H9 (cell line): ENCODE measurements around the gene RPS6KA4. TPM values are rescaled to one million over a fixed set of nuclear protein-coding genes. Genes with fewer than 3 reads are reported as not detected.

Experiments used
- DNase-seq: peaks from one replicate; pipeline ENCODE4 v3.0.0-alpha.2; 2017
- H2AFZ ChIP-seq: one replicate; pipeline ENCODE4 v1.6.1; 2013; ENCODE audit warnings: mild to moderate bottlenecking, low read length, control low read depth, moderate library complexity
- H2AK5ac ChIP-seq: 2 replicates; pipeline ENCODE4 v1.6.1; 2013; ENCODE audit warnings: low read length, control low read depth, mixed read lengths; ENCODE audit not compliant: insufficient read length
- H2BK120ac ChIP-seq: one replicate; pipeline ENCODE4 v1.6.1; 2013; ENCODE audit warnings: low read depth, mild to moderate bottlenecking, low read length, control low read depth, inconsistent platforms; ENCODE audit not compliant: poor library complexity, severe bottlenecking
- H2BK12ac ChIP-seq: 2 replicates; pipeline ENCODE4 v1.6.1; 2013; ENCODE audit warnings: low read length, control low read depth, mixed read lengths, low read depth; ENCODE audit not compliant: insufficient read length
- H2BK15ac ChIP-seq: 2 replicates; pipeline ENCODE4 v1.6.1; 2013; ENCODE audit warnings: low read depth, low read length, control low read depth
- H2BK20ac ChIP-seq: one replicate; pipeline ENCODE4 v1.6.1; 2013; ENCODE audit warnings: low read depth, mild to moderate bottlenecking, low read length, control low read depth, inconsistent platforms; ENCODE audit not compliant: poor library complexity, severe bottlenecking
- H2BK5ac ChIP-seq: 2 replicates; pipeline ENCODE4 v1.6.1; 2013; ENCODE audit warnings: low read length, control low read depth, mixed read lengths; ENCODE audit not compliant: insufficient read length
- H3K14ac ChIP-seq: 2 replicates; pipeline ENCODE4 v1.6.1; 2013; ENCODE audit warnings: low read length, control low read depth; ENCODE audit not compliant: insufficient read depth
- H3K18ac ChIP-seq: 2 replicates; pipeline ENCODE4 v1.6.1; 2013; ENCODE audit warnings: low read depth, mild to moderate bottlenecking, mixed read lengths, low read length, control low read depth; ENCODE audit not compliant: insufficient read length
- H3K23ac ChIP-seq: 2 replicates; pipeline ENCODE4 v1.6.1; 2013; ENCODE audit warnings: low read length, control low read depth, mixed read lengths, low read depth; ENCODE audit not compliant: insufficient read length
- H3K23me2 ChIP-seq: 2 replicates; pipeline ENCODE4 v1.6.1; 2013; ENCODE audit warnings: low read depth, mild to moderate bottlenecking, mixed read lengths, low read length, control low read depth; ENCODE audit not compliant: insufficient read length, poor library complexity, severe bottlenecking
- H3K27ac ChIP-seq: 2 replicates; pipeline ENCODE4 v1.5.1; 2013; ENCODE audit warnings: low read length, control low read depth, mixed read lengths, low read depth; ENCODE audit not compliant: insufficient read length
- H3K27me3 ChIP-seq: 2 replicates; pipeline ENCODE4 v1.6.1; 2013; ENCODE audit warnings: low read length, control low read depth, inconsistent platforms; ENCODE audit not compliant: insufficient read depth
- H3K4ac ChIP-seq: 2 replicates; pipeline ENCODE4 v1.6.1; 2013; ENCODE audit warnings: low read depth, mild to moderate bottlenecking, control low read depth, inconsistent platforms, low read length, moderate library complexity
- H3K4me1 ChIP-seq: 2 replicates; pipeline ENCODE4 v1.6.1; 2013; ENCODE audit warnings: low read length, control low read depth, inconsistent platforms; ENCODE audit not compliant: insufficient read depth
- H3K4me2 ChIP-seq: 2 replicates; pipeline ENCODE4 v1.6.1; 2013; ENCODE audit warnings: low read length, control low read depth, mixed read lengths; ENCODE audit not compliant: insufficient read length, insufficient read depth
- H3K56ac ChIP-seq: 2 replicates; pipeline ENCODE4 v1.6.1; 2013; ENCODE audit warnings: low read depth, mild to moderate bottlenecking, mixed read lengths, low read length, control low read depth; ENCODE audit not compliant: insufficient read length
- H3K79me1 ChIP-seq: 2 replicates; pipeline ENCODE4 v1.6.1; 2013; ENCODE audit warnings: low read depth, mild to moderate bottlenecking, moderate library complexity, low read length, control low read depth, inconsistent platforms; ENCODE audit not compliant: insufficient read depth, poor library complexity, severe bottlenecking
- H3K79me2 ChIP-seq: 2 replicates; pipeline ENCODE4 v1.6.1; 2013; ENCODE audit warnings: low read length, control low read depth, inconsistent platforms; ENCODE audit not compliant: insufficient read depth
- H3K9ac ChIP-seq: 2 replicates; pipeline ENCODE4 v1.6.1; 2013; ENCODE audit warnings: low read length, control low read depth, mixed read lengths; ENCODE audit not compliant: insufficient read length; ENCODE audit errors: extremely low read depth
- H3K9me3 ChIP-seq: one replicate; pipeline ENCODE4 v1.6.1; 2013; ENCODE audit warnings: low read depth, low read length, inconsistent platforms; ENCODE audit not compliant: control insufficient read depth
- H3T11ph ChIP-seq: one replicate; pipeline ENCODE4 v1.6.1; 2013; ENCODE audit warnings: mild to moderate bottlenecking, low read length, control low read depth, inconsistent platforms
- H4K20me1 ChIP-seq: one replicate; pipeline ENCODE4 v1.6.1; 2013; ENCODE audit not compliant: control insufficient read depth, insufficient read length, insufficient read depth
- H4K5ac ChIP-seq: 2 replicates; pipeline ENCODE4 v1.6.1; 2013; ENCODE audit warnings: low read depth, mild to moderate bottlenecking, mixed read lengths, low read length, control low read depth; ENCODE audit not compliant: insufficient read length
- H4K8ac ChIP-seq: replicated peaks from 2 replicates; pipeline ENCODE4 v1.6.1; 2013; ENCODE audit warnings: low read length, control low read depth, mixed read lengths, low read depth; ENCODE audit not compliant: insufficient read length
- H4K91ac ChIP-seq: 2 replicates; pipeline ENCODE4 v1.6.1; 2013; ENCODE audit warnings: low read depth, mild to moderate bottlenecking, moderate library complexity, mixed read lengths, low read length, control low read depth; ENCODE audit not compliant: insufficient read length
- H3K27ac Mint-ChIP-seq, 3 experiments: 2 replicates in 2 of 3; 3 replicates in 1 of 3; pipeline ENCODE4 v1.8.0; 2020 to 2021; ENCODE audit warnings: mixed read lengths in 3 of 3, mild to moderate bottlenecking in 1 of 3, moderate library complexity in 1 of 3
- H3K27me3 Mint-ChIP-seq: 2 replicates; pipeline ENCODE4 v1.8.0; 2021; ENCODE audit warnings: low read depth, mild to moderate bottlenecking, moderate library complexity, mixed read lengths
- H3K36me3 Mint-ChIP-seq, 3 experiments: 2 replicates in 2 of 3; 3 replicates in 1 of 3; pipeline ENCODE4 v1.8.0; 2020 to 2021; ENCODE audit warnings: low read depth in 3 of 3, mixed read lengths in 3 of 3; ENCODE audit not compliant: insufficient read depth in 1 of 3
- H3K4me1 Mint-ChIP-seq, 2 experiments: 2 replicates each; pipeline ENCODE4 v1.8.0; 2020; ENCODE audit warnings: mixed read lengths in 2 of 2
- H3K4me3 Mint-ChIP-seq, 2 experiments: 2 replicates in 1 of 2; 3 replicates in 1 of 2; pipeline ENCODE4 v1.8.0; 2020 to 2021; ENCODE audit warnings: mild to moderate bottlenecking in 2 of 2, mixed read lengths in 2 of 2, moderate library complexity in 1 of 2
- H3K9me3 Mint-ChIP-seq, 2 experiments: 2 replicates in 1 of 2; 3 replicates in 1 of 2; pipeline ENCODE4 v1.8.0; 2020; ENCODE audit warnings: mild to moderate bottlenecking in 2 of 2, mixed read lengths in 2 of 2, moderate library complexity in 1 of 2
- CTCF ChIP-seq: fragments of 200-600 bp; sonication (generic); conservative IDR thresholded peaks from 3 replicates; pipeline ENCODE4 v1.8.0; 2021; ENCODE audit warnings: antibody characterized with exemption, mild to moderate bottlenecking
- WGBS: extraction: QIAGEN DNeasy Blood & Tissue Kit; methylation state at CpG from one replicate; pipeline ENCODE4 v1.1.7; 2013; ENCODE audit warnings: missing lambda C conversion rate, low lambda C conversion rate, mixed read lengths; ENCODE audit not compliant: insufficient read length; ENCODE audit errors: extremely low coverage; 5-methylcytosine and 5-hydroxymethylcytosine counted together
- total RNA-seq: library from RNA; stranded (reverse); gene quantifications from 2 replicates; pipeline ENCODE4 v1.2.1, GENCODE V29; 2021

RPS6KA4 gene
- total RNA-seq, 1 experiment from 2014 or later, result 10.8 TPM

- Mint-ChIP-seq H3K27ac (peak overlapping the region in 1 of 3 experiments; percentile 2; a peak in 2 of 7 replicates), H3K36me3 (peaks cover 0 to 6% (median 0%) of the 10 kb centered on the region in 3 experiments; a peak in 3 of 7 replicates), H3K27me3 (peaks cover 21% of the 10 kb centered on the region), H3K9me3 (peaks cover 4 to 9% of the 10 kb centered on the region in 2 experiments; a peak in 4 of 5 replicates), H3K4me1 (peaks cover 19 to 36% of the 10 kb centered on the region in 2 experiments), H3K4me3 (no peak overlapping the region)
- Histone ChIP-seq H3K14ac (no peak overlapping the region), H3K4me1 (no peaks in the 10 kb centered on the region; the same call in 1 of the 2 replicates), H3K79me1 (no peaks in the 10 kb centered on the region), H2BK20ac (no peak overlapping the region), H3K27me3 (no peaks in the 10 kb centered on the region; the same call in 1 of the 2 replicates), H3K9ac (no peak overlapping the region), H3K79me2 (no peaks in the 10 kb centered on the region), H2BK120ac (no peak overlapping the region), H3T11ph (no peak overlapping the region), H2AFZ (no peak overlapping the region), H3K56ac (no peak overlapping the region), H3K18ac (no peak overlapping the region), H3K27ac (no peak overlapping the region), H3K23ac (no peak overlapping the region), H2BK15ac (no peak overlapping the region), H2AK5ac (no peak overlapping the region), H3K4me2 (no peak overlapping the region), H4K20me1 (no peaks in the 10 kb centered on the region), H2BK12ac (no peak overlapping the region), H3K4ac (no peak overlapping the region), H3K23me2 (no peaks in the 10 kb centered on the region), H4K91ac (no peak overlapping the region), H2BK5ac (no peak overlapping the region), H3K9me3 (no peaks in the 10 kb centered on the region), H4K8ac (no peak overlapping the region), H4K5ac (no peak overlapping the region)
- no CpG with 5 or more reads among the region's 2 CpGs for WGBS
- DNase-seq, result no peak
- no peak for TF ChIP-seq CTCF
Observed at GRCh38 chr11:64407630-64408029, 48.7 kb downstream of the RPS6KA4 start.
